ENCODE results near the gene CNIH3. TPM values are rescaled to one million over a fixed set of nuclear protein-coding genes. Genes with fewer than 3 reads are reported as not detected.

Gene CNIH3
- total and polyA plus RNA-seq, 10 of the 15 experiments (the other 5 are each of a cell fraction or from before 2014, with no cell fraction given): 0.77 to 5.8 (median 1.8) TPM

GRCh38 chr1:224730965-224731364 lies 114.8 kb downstream of the CNIH3 start (continued):
- no peak for TF ChIP-seq ZBTB40 (IDR thresholded peaks at IDR 0.05; ENCODE audit: borderline replicate concordance)
- no peak for TF ChIP-seq CBX3 (IDR thresholded peaks at IDR 0.05; ENCODE audit: borderline replicate concordance, low read depth)
- TF ChIP-seq YBX1 (IDR thresholded peaks at IDR 0.05): no peak
- TF ChIP-seq BCL11A (IDR thresholded peaks at IDR 0.05; ENCODE audit: low read depth, low read length): no peak
- no peak for TF ChIP-seq HDAC6 (IDR thresholded peaks at IDR 0.05; ENCODE audit: unreplicated experiment)
- TF ChIP-seq IRF5 (IDR thresholded peaks at IDR 0.05; ENCODE audit: borderline replicate concordance): no peak
- no peak for TF ChIP-seq PAX5 (IDR thresholded peaks at IDR 0.05; ENCODE audit: borderline replicate concordance, low read depth, low read length)
- TF ChIP-seq POLR2A (IDR thresholded peaks at IDR 0.05; ENCODE audit: low read depth, low read length): no peak
- no peak for TF ChIP-seq KDM1A (IDR thresholded peaks at IDR 0.05; ENCODE audit: borderline replicate concordance)
- no peak for TF ChIP-seq ZNF24 (IDR thresholded peaks at IDR 0.05)
- TF ChIP-seq SIN3A (IDR thresholded peaks at IDR 0.05; ENCODE audit: low read depth, low read length): no peak

Data from GM12878 (cell line).